HEK293 (cell line): ENCODE measurements around the gene PALM2AKAP2.

Source experiments
- HOXC10 ChIP-seq: sonication (generic); formaldehyde crosslinking; IDR thresholded peaks from 2 replicates; pipeline ENCODE4 v1.8.1; 2023; ENCODE audit warnings: mild to moderate bottlenecking, missing genetic modification reagents
- ZBTB1 ChIP-seq: fragments of 450-650 bp; formaldehyde crosslinking; IDR thresholded peaks from 2 replicates; pipeline ENCODE4 v1.5.1; 2016; ENCODE audit warnings: missing biosample characterization, missing genetic modification characterization
- ZBTB21 ChIP-seq: fragments of 450-650 bp; formaldehyde crosslinking; IDR thresholded peaks from 2 replicates; pipeline ENCODE4 v1.5.1; 2017; ENCODE audit warnings: missing biosample characterization, missing genetic modification characterization
- ZFP41 ChIP-seq: fragments of 450-650 bp; formaldehyde crosslinking; IDR thresholded peaks from 2 replicates; pipeline ENCODE4 v1.5.1; 2016; ENCODE audit warnings: missing biosample characterization, missing genetic modification characterization, borderline replicate concordance
- ZNF169 ChIP-seq: fragments of 450-650 bp; formaldehyde crosslinking; IDR thresholded peaks from 2 replicates; pipeline ENCODE4 v1.5.1; 2016; ENCODE audit warnings: missing biosample characterization, missing genetic modification characterization
- ZNF221 ChIP-seq: fragments of 450-650 bp; formaldehyde crosslinking; IDR thresholded peaks from 2 replicates; pipeline ENCODE4 v1.5.1; 2017; ENCODE audit warnings: missing biosample characterization, missing genetic modification characterization, borderline replicate concordance
- ZNF24 ChIP-seq: fragments of 450-650 bp; formaldehyde crosslinking; IDR thresholded peaks from 2 replicates; pipeline ENCODE4 v1.5.1; 2016; ENCODE audit warnings: missing biosample characterization, missing genetic modification characterization
- ZNF324 ChIP-seq: fragments of 450-650 bp; formaldehyde crosslinking; IDR thresholded peaks from 2 replicates; pipeline ENCODE4 v1.5.1; 2016; ENCODE audit warnings: missing biosample characterization, missing genetic modification characterization
- ZNF341 ChIP-seq: fragments of 450-650 bp; formaldehyde crosslinking; IDR thresholded peaks from 2 replicates; pipeline ENCODE4; 2016; ENCODE audit warnings: low read depth, missing biosample characterization, missing genetic modification characterization
- ZNF423 ChIP-seq: fragments of 450-650 bp; formaldehyde crosslinking; IDR thresholded peaks from 2 replicates; pipeline ENCODE4 v1.5.1; 2016; ENCODE audit warnings: missing biosample characterization, missing genetic modification characterization
- ZNF473 ChIP-seq: fragments of 450-650 bp; formaldehyde crosslinking; IDR thresholded peaks from 2 replicates; pipeline ENCODE4 v1.5.1; 2017; ENCODE audit warnings: missing biosample characterization, missing genetic modification characterization
- ZNF549 ChIP-seq: fragments of 450-650 bp; IDR thresholded peaks from 2 replicates; pipeline ENCODE4 v1.5.1; 2018; ENCODE audit warnings: missing biosample characterization, missing genetic modification characterization, mild to moderate bottlenecking, inconsistent platforms, moderate library complexity
- ZNF596 ChIP-seq: fragments of 450-650 bp; IDR thresholded peaks from 2 replicates; pipeline ENCODE4 v1.5.0; 2018; ENCODE audit warnings: missing biosample characterization, mild to moderate bottlenecking, missing genetic modification characterization, moderate library complexity
- ZNF707 ChIP-seq: fragments of 450-650 bp; formaldehyde crosslinking; IDR thresholded peaks from 2 replicates; pipeline ENCODE4 v1.5.1; 2016; ENCODE audit warnings: missing biosample characterization, missing genetic modification characterization
- ZNF792 ChIP-seq: fragments of 450-650 bp; formaldehyde crosslinking; IDR thresholded peaks from 2 replicates; pipeline ENCODE4 v1.5.1; 2016; ENCODE audit warnings: missing biosample characterization, missing genetic modification characterization
- ZSCAN30 ChIP-seq: fragments of 450-650 bp; IDR thresholded peaks from 2 replicates; pipeline ENCODE4 v1.5.1; 2018; ENCODE audit warnings: missing biosample characterization, mild to moderate bottlenecking, missing genetic modification characterization, moderate library complexity
- TF ChIP-seq, protein P1 (sequence below): fragments of 450-650 bp; formaldehyde crosslinking; IDR thresholded peaks from 2 replicates; pipeline ENCODE4 v1.5.1; 2016; ENCODE audit warnings: missing biosample characterization, missing genetic modification characterization, borderline replicate concordance
- TF ChIP-seq, protein P2 (sequence below): fragments of 450-650 bp; formaldehyde crosslinking; conservative IDR thresholded peaks from 2 replicates; pipeline ENCODE4 v1.5.1; 2016; ENCODE audit warnings: low read depth, missing biosample characterization, missing genetic modification characterization
- TF ChIP-seq, protein P3 (sequence below): fragments of 450-650 bp; formaldehyde crosslinking; IDR thresholded peaks from 2 replicates; pipeline ENCODE4 v1.5.1; 2016; ENCODE audit warnings: missing biosample characterization, missing genetic modification characterization
- TF ChIP-seq, protein P4 (sequence below): fragments of 450-650 bp; formaldehyde crosslinking; IDR thresholded peaks from 2 replicates; pipeline ENCODE4 v1.5.1; 2016; ENCODE audit warnings: missing biosample characterization, missing genetic modification characterization
- TF ChIP-seq, protein P5 (sequence below): fragments of 450-650 bp; formaldehyde crosslinking; IDR thresholded peaks from 2 replicates; pipeline ENCODE4 v1.5.0; 2017; ENCODE audit warnings: missing biosample characterization, missing genetic modification characterization, borderline replicate concordance

PALM2AKAP2 gene

DNA sequence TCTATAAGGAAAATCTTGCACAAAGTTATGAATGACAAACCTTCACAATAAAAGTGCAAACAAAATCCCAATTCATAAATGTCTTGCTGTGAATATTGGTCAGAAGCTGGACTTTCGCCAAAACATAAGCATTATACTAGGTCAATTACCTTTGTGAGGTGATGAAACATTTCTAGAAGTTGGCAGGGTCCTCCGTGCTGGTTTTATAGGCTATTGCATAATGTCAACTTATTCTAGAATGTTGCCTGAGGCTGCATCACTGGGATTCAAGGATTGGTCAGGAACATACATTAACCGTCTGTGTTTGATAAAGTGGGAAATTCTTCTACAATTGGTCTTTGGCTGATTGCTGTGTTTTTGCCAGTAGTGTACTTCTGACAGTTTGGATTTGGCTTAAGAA lies 49.8 kb upstream of the PALM2AKAP2 start (continued):
- TF ChIP-seq, protein P1, sequence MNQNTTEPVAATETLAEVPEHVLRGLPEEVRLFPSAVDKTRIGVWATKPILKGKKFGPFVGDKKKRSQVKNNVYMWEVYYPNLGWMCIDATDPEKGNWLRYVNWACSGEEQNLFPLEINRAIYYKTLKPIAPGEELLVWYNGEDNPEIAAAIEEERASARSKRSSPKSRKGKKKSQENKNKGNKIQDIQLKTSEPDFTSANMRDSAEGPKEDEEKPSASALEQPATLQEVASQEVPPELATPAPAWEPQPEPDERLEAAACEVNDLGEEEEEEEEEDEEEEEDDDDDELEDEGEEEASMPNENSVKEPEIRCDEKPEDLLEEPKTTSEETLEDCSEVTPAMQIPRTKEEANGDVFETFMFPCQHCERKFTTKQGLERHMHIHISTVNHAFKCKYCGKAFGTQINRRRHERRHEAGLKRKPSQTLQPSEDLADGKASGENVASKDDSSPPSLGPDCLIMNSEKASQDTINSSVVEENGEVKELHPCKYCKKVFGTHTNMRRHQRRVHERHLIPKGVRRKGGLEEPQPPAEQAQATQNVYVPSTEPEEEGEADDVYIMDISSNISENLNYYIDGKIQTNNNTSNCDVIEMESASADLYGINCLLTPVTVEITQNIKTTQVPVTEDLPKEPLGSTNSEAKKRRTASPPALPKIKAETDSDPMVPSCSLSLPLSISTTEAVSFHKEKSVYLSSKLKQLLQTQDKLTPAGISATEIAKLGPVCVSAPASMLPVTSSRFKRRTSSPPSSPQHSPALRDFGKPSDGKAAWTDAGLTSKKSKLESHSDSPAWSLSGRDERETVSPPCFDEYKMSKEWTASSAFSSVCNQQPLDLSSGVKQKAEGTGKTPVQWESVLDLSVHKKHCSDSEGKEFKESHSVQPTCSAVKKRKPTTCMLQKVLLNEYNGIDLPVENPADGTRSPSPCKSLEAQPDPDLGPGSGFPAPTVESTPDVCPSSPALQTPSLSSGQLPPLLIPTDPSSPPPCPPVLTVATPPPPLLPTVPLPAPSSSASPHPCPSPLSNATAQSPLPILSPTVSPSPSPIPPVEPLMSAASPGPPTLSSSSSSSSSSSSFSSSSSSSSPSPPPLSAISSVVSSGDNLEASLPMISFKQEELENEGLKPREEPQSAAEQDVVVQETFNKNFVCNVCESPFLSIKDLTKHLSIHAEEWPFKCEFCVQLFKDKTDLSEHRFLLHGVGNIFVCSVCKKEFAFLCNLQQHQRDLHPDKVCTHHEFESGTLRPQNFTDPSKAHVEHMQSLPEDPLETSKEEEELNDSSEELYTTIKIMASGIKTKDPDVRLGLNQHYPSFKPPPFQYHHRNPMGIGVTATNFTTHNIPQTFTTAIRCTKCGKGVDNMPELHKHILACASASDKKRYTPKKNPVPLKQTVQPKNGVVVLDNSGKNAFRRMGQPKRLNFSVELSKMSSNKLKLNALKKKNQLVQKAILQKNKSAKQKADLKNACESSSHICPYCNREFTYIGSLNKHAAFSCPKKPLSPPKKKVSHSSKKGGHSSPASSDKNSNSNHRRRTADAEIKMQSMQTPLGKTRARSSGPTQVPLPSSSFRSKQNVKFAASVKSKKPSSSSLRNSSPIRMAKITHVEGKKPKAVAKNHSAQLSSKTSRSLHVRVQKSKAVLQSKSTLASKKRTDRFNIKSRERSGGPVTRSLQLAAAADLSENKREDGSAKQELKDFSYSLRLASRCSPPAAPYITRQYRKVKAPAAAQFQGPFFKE (tag by site-specific recombination) = no peak
- TF ChIP-seq ZBTB21 (tag by site-specific recombination) = peak; percentile 40; the same call in 1 of the 2 replicates
- TF ChIP-seq ZNF549 = no peak
- no peak for TF ChIP-seq ZNF24
- TF ChIP-seq, protein P2, sequence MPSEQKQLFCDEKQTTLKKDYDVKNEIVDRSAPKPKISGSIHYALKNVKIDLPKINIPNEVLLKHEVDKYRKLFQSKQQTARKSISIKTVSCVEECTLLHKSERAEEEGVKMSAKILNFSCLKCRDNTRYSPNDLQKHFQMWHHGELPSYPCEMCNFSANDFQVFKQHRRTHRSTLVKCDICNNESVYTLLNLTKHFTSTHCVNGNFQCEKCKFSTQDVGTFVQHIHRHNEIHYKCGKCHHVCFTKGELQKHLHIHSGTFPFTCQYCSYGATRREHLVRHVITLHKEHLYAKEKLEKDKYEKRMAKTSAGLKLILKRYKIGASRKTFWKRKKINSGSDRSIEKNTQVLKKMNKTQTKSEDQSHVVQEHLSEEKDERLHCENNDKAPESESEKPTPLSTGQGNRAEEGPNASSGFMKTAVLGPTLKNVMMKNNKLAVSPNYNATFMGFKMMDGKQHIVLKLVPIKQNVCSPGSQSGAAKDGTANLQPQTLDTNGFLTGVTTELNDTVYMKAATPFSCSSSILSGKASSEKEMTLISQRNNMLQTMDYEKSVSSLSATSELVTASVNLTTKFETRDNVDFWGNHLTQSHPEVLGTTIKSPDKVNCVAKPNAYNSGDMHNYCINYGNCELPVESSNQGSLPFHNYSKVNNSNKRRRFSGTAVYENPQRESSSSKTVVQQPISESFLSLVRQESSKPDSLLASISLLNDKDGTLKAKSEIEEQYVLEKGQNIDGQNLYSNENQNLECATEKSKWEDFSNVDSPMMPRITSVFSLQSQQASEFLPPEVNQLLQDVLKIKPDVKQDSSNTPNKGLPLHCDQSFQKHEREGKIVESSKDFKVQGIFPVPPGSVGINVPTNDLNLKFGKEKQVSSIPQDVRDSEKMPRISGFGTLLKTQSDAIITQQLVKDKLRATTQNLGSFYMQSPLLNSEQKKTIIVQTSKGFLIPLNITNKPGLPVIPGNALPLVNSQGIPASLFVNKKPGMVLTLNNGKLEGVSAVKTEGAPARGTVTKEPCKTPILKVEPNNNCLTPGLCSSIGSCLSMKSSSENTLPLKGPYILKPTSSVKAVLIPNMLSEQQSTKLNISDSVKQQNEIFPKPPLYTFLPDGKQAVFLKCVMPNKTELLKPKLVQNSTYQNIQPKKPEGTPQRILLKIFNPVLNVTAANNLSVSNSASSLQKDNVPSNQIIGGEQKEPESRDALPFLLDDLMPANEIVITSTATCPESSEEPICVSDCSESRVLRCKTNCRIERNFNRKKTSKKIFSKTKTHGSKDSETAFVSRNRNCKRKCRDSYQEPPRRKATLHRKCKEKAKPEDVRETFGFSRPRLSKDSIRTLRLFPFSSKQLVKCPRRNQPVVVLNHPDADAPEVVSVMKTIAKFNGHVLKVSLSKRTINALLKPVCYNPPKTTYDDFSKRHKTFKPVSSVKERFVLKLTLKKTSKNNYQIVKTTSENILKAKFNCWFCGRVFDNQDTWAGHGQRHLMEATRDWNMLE = peak; percentile 61; the same call in 1 of the 2 replicates
- TF ChIP-seq ZNF707 = no peak
- no peak for TF ChIP-seq ZNF169
- TF ChIP-seq ZNF221 (tag by site-specific recombination) = no peak
- TF ChIP-seq ZNF596 (tag by site-specific recombination) = no peak
- TF ChIP-seq, protein P3, sequence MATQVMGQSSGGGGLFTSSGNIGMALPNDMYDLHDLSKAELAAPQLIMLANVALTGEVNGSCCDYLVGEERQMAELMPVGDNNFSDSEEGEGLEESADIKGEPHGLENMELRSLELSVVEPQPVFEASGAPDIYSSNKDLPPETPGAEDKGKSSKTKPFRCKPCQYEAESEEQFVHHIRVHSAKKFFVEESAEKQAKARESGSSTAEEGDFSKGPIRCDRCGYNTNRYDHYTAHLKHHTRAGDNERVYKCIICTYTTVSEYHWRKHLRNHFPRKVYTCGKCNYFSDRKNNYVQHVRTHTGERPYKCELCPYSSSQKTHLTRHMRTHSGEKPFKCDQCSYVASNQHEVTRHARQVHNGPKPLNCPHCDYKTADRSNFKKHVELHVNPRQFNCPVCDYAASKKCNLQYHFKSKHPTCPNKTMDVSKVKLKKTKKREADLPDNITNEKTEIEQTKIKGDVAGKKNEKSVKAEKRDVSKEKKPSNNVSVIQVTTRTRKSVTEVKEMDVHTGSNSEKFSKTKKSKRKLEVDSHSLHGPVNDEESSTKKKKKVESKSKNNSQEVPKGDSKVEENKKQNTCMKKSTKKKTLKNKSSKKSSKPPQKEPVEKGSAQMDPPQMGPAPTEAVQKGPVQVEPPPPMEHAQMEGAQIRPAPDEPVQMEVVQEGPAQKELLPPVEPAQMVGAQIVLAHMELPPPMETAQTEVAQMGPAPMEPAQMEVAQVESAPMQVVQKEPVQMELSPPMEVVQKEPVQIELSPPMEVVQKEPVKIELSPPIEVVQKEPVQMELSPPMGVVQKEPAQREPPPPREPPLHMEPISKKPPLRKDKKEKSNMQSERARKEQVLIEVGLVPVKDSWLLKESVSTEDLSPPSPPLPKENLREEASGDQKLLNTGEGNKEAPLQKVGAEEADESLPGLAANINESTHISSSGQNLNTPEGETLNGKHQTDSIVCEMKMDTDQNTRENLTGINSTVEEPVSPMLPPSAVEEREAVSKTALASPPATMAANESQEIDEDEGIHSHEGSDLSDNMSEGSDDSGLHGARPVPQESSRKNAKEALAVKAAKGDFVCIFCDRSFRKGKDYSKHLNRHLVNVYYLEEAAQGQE (tag by site-specific recombination) = no peak
- TF ChIP-seq ZSCAN30 = peak; percentile 61; the same call in 1 of the 2 replicates
- TF ChIP-seq ZNF473 = no peak
- TF ChIP-seq, protein P4, sequence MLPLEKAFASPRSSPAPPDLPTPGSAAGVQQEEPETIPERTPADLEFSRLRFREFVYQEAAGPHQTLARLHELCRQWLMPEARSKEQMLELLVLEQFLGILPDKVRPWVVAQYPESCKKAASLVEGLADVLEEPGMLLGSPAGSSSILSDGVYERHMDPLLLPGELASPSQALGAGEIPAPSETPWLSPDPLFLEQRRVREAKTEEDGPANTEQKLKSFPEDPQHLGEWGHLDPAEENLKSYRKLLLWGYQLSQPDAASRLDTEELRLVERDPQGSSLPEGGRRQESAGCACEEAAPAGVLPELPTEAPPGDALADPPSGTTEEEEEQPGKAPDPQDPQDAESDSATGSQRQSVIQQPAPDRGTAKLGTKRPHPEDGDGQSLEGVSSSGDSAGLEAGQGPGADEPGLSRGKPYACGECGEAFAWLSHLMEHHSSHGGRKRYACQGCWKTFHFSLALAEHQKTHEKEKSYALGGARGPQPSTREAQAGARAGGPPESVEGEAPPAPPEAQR = no peak
- no peak for TF ChIP-seq ZNF792
- TF ChIP-seq HOXC10 (CRISPR knock-in tag) = no peak
- no peak for TF ChIP-seq ZBTB1 (tag by site-specific recombination)
- no peak for TF ChIP-seq ZFP41 (tag by site-specific recombination)
- TF ChIP-seq ZNF324 (tag by site-specific recombination) = 0 out of 2 replicates have a peak, but pooled peaks have one; percentile 37
- TF ChIP-seq ZNF423 (tag by site-specific recombination) = no peak
- TF ChIP-seq, protein P5, sequence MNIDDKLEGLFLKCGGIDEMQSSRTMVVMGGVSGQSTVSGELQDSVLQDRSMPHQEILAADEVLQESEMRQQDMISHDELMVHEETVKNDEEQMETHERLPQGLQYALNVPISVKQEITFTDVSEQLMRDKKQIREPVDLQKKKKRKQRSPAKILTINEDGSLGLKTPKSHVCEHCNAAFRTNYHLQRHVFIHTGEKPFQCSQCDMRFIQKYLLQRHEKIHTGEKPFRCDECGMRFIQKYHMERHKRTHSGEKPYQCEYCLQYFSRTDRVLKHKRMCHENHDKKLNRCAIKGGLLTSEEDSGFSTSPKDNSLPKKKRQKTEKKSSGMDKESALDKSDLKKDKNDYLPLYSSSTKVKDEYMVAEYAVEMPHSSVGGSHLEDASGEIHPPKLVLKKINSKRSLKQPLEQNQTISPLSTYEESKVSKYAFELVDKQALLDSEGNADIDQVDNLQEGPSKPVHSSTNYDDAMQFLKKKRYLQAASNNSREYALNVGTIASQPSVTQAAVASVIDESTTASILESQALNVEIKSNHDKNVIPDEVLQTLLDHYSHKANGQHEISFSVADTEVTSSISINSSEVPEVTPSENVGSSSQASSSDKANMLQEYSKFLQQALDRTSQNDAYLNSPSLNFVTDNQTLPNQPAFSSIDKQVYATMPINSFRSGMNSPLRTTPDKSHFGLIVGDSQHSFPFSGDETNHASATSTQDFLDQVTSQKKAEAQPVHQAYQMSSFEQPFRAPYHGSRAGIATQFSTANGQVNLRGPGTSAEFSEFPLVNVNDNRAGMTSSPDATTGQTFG (tag by site-specific recombination) = no peak
- TF ChIP-seq ZNF341 = no peak
